CD4-positive, alpha-beta T cell treated with Interleukin-4 for 1 hour (primary cell): Measurements from ENCODE around the gene CDH8.
"Not testable (repeated sequence)": the region's sequence is repeated elsewhere in the genome, so short reads cannot be mapped to it uniquely, and the experiment has no call there.

ENCODE experiments used
- DNase-seq, 2 donors: peaks; one replicate each; pipeline ENCODE4 v3.0.0-alpha.2; 2020 to 2022

Gene CDH8

GRCh38 chr16:61763013-61763412, 273.2 kb downstream of the CDH8 start:
- no peak for DNase-seq

GRCh38 chr16:61730997-61731396, 305.2 kb downstream of the CDH8 start:
- DNase-seq: no peak

GRCh38 chr16:61726701-61727100, 309.5 kb downstream of the CDH8 start:
- DNase-seq: no peak

GRCh38 chr16:61726125-61726524, 310.1 kb downstream of the CDH8 start:
- no peak for DNase-seq

- no peak for DNase-seq
Measured at GRCh38 chr16:61721544-61721943, 314.7 kb downstream of the CDH8 start.

- DNase-seq: no peak
Measured at GRCh38 chr16:61715393-61715792, 320.8 kb downstream of the CDH8 start.

- no peak for DNase-seq
Measured at GRCh38 chr16:61713787-61714186, 322.5 kb downstream of the CDH8 start.

- DNase-seq: not testable (repeated sequence)
Measured at GRCh38 chr16:61699640-61700039, 336.6 kb downstream of the CDH8 start.

- DNase-seq: no peak
Measured at GRCh38 chr16:61684541-61684940, 351.7 kb downstream of the CDH8 start.

GRCh38 chr16:61681673-61682072, 354.6 kb downstream of the CDH8 start:
- DNase-seq: no peak

- no peak for DNase-seq
Measured at GRCh38 chr16:61681124-61681523, 355.1 kb downstream of the CDH8 start.

GRCh38 chr16:61678182-61678581, 358.1 kb downstream of the CDH8 start:
- DNase-seq: no peak

GRCh38 chr16:61677776-61678175, 358.5 kb downstream of the CDH8 start:
- no peak for DNase-seq

GRCh38 chr16:61676740-61677139, 359.5 kb downstream of the CDH8 start:
- DNase-seq: no peak

GRCh38 chr16:61671161-61671560, 365.1 kb downstream of the CDH8 start:
- DNase-seq: no peak

GRCh38 chr16:61665512-61665911, 370.7 kb downstream of the CDH8 start:
- DNase-seq: no peak

GRCh38 chr16:61659936-61660335, 376.3 kb downstream of the CDH8 start:
- no peak for DNase-seq

GRCh38 chr16:61654962-61655361, 381.3 kb downstream of the CDH8 start:
- no peak for DNase-seq

- DNase-seq: no peak
Measured at GRCh38 chr16:61653544-61653943, 382.7 kb downstream of the CDH8 start.

GRCh38 chr16:61645561-61645960, 390.7 kb downstream of the CDH8 start:
- DNase-seq: no peak

GRCh38 chr16:61644736-61645135, 391.5 kb downstream of the CDH8 start:
- DNase-seq: no peak

GRCh38 chr16:61617219-61617783, 418.9 kb downstream of the CDH8 start:
- DNase-seq: no peak

GRCh38 chr16:61616088-61616487, 420.1 kb downstream of the CDH8 start:
- no peak for DNase-seq

- no peak for DNase-seq
Measured at GRCh38 chr16:61611847-61612491, 424.3 kb downstream of the CDH8 start.

- no peak for DNase-seq
Measured at GRCh38 chr16:61606581-61606980, 429.7 kb downstream of the CDH8 start.
